Lung (tissue), 12 donors: ENCODE measurements around the gene PTK6. TPM values are rescaled to one million over a fixed set of nuclear protein-coding genes. Genes with fewer than 3 reads are reported as not detected.

ENCODE experiments used
- ATAC-seq: fragments of 200-7000 bp; cut with Tn5 transposase; one replicate; pipeline ENCODE4 v1.9.1; 2020; ENCODE audit warnings: moderate number of reproducible peaks; ENCODE audit not compliant: insufficient read depth, low FRiP score
- DNase-seq, 3 donors: peaks; one replicate each; pipeline ENCODE4 v3.0.0-alpha.2; 2013 to 2017
- H3K27ac ChIP-seq, 2 donors: one replicate each; pipeline ENCODE4 v1.5.1; 2013; ENCODE audit warnings: mild to moderate bottlenecking in 2 of 2, moderate library complexity in 2 of 2, control low read depth in 1 of 2, inconsistent platforms in 1 of 2, low read depth in 1 of 2, low read length in 1 of 2
- H3K27me3 ChIP-seq, 3 donors: one replicate each; pipeline ENCODE4 v1.5.1; 2013; ENCODE audit warnings: low read length in 2 of 3; ENCODE audit not compliant: control insufficient read depth in 3 of 3, insufficient read depth in 3 of 3
- H3K36me3 ChIP-seq, 4 donors: one replicate each; pipeline ENCODE4 v1.5.1; 2013; ENCODE audit warnings: low read length in 4 of 4, mild to moderate bottlenecking in 1 of 4, moderate library complexity in 1 of 4; ENCODE audit not compliant: control insufficient read depth in 4 of 4, insufficient read depth in 4 of 4
- H3K4me1 ChIP-seq, 5 donors: one replicate each; pipeline ENCODE4 v1.5.1; 2013; ENCODE audit warnings: low read length in 5 of 5, mild to moderate bottlenecking in 2 of 5, moderate library complexity in 1 of 5; ENCODE audit not compliant: control insufficient read depth in 5 of 5, insufficient read depth in 5 of 5
- H3K4me3 ChIP-seq: one replicate; pipeline ENCODE4 v1.5.1; 2013; ENCODE audit warnings: mild to moderate bottlenecking, control low read depth, moderate library complexity
- H3K9ac ChIP-seq, 2 donors: one replicate each; pipeline ENCODE4 v1.5.1; 2013; ENCODE audit warnings: low read length in 2 of 2, control low read depth in 1 of 2; ENCODE audit not compliant: insufficient read depth in 1 of 2
- H3K9me3 ChIP-seq, 4 donors: one replicate each; pipeline ENCODE4 v1.5.1; 2013; ENCODE audit warnings: low read length in 3 of 4, mild to moderate bottlenecking in 1 of 4, moderate library complexity in 1 of 4; ENCODE audit not compliant: control insufficient read depth in 4 of 4, insufficient read depth in 3 of 4
- CTCF ChIP-seq: IDR thresholded peaks from 2 replicates; pipeline ENCODE4 v1.5.1; 2012; ENCODE audit warnings: mild to moderate bottlenecking; ENCODE audit errors: control extremely low read depth, extremely low read depth
- WGBS, 2 donors: extraction: QIAGEN DNeasy Blood & Tissue Kit; methylation state at CpG; one replicate each; pipeline ENCODE4 v1.1.7; 2013; 5-methylcytosine and 5-hydroxymethylcytosine counted together
- polyA plus RNA-seq, 2 donors: library from polyadenylated mRNA; stranded (reverse); fragments of 200-250 nt; gene quantifications; one replicate each; pipeline ENCODE4 v1.2.1, GENCODE V29; 2013
- total RNA-seq, 2 donors: library from RNA; depleted of rRNA in 1 of 2; stranded (reverse); fragments of >200 nt in 1 of 2; gene quantifications; one replicate each; pipeline ENCODE4 v1.2.1, GENCODE V29; 2014 to 2021
- donor health status: control.
- donor health status: control.
- donor health status: Bipolar disorder and iron deficiency.
- donor health status: healthy.
- donor health status: DM: yes; HTN: yes; CAD: no.

Gene PTK6
- total and polyA plus RNA-seq, 4 donors: 0.34 to 5.1 (median 3.7) TPM

DNA sequence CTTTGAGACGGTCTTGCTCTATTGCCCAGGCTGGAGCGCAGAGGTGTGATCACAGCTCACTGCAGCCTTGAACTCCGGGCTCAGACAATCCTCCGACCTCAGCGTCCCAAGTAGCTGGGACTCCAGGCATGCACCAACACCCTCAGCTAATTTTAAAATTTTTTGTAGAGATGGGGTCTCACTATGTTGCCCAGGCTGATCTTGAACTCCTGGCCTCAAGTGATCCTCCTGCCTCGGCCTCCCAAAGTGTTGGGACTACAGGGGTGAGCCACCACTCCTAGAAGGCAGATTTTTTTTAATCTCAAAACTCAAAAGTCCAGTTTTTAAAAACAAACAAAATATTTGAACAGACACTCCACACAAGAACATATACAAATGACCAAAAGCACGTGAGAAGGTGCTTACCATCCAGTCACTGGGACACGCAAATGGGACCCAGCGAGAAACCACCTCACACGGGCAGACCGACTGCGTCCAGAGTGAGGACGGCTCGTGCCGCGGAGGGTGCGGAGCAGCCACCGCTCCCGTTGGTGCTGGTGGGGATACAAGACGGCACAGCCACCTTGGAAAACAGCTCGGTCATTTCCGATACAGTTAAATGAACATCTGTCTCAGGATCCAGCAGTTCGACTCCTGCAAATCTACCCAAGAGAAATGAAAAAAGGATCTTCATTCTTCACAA is 45.3 kb upstream of the PTK6 start:
- WGBS, 2 donors: 87 to 89% methylated on average over 23 of the region's 23 CpGs
- Histone ChIP-seq H3K27ac (no peak overlapping the region), H3K4me3 (no peak overlapping the region), H3K9ac (no peak overlapping the region), H3K4me1 (no peaks in the 10 kb centered on the region), H3K9me3 (no peaks in the 10 kb centered on the region), H3K36me3 (peaks cover 0 to 7% (median 0%) of the 10 kb centered on the region in 4 donors), H3K27me3 (peaks cover 0 to 10% (median 0%) of the 10 kb centered on the region in 3 donors)
- TF ChIP-seq CTCF: no peak
- ATAC-seq: no peak
- DNase-seq: no peak

GRCh38 chr20:63580796-63581461 is 43.8 kb upstream of the PTK6 start:
- no peak overlapping the region for H3K4me3 ChIP-seq
- H3K27me3 ChIP-seq: peaks cover 0 to 10% (median 0%) of the 10 kb centered on the region in 3 donors
- H3K9me3 ChIP-seq: no peaks in the 10 kb centered on the region
- 54 to 60% methylated on average over 12 of the region's 12 CpGs for WGBS, 2 donors
- H3K36me3 ChIP-seq: no peaks in the 10 kb centered on the region
- no peaks in the 10 kb centered on the region for H3K4me1 ChIP-seq
- TF ChIP-seq CTCF: peak; percentile 26
- DNase-seq (peak in 2 of 3 donors; percentile 30 to 40), ATAC-seq (no peak)
- no peak overlapping the region for H3K27ac ChIP-seq
- H3K9ac ChIP-seq: no peak overlapping the region

- H3K36me3 ChIP-seq: no peaks in the 10 kb centered on the region
- H3K27me3 ChIP-seq: peaks cover 0 to 10% (median 0%) of the 10 kb centered on the region in 3 donors
- no peak overlapping the region for H3K27ac ChIP-seq
- H3K4me3 ChIP-seq: no peak overlapping the region
- DNase-seq: peak in 2 of 3 donors; percentile 21 to 33
- no peaks in the 10 kb centered on the region for H3K9me3 ChIP-seq
- H3K9ac ChIP-seq: no peak overlapping the region
- no peak for ATAC-seq
- no peak for TF ChIP-seq CTCF
- peaks cover 0 to 5% (median 0%) of the 10 kb centered on the region in 5 donors for H3K4me1 ChIP-seq
- WGBS, 2 donors: 69 to 72% methylated on average over 19 of the region's 19 CpGs
These were observed 42.0 kb upstream of the PTK6 start for GRCh38 chr20:63579017-63579694.
